IMR-90 (cell line): ENCODE measurements around the gene TAGLN2. TPM values are rescaled to one million over a fixed set of nuclear protein-coding genes. Genes with fewer than 3 reads are reported as not detected.

Experiments
- microRNA-seq, 2 experiments: library from miRNA; stranded (forward) in 1 of 2; unstranded in 1 of 2; fragments of 10-50 nt in 1 of 2; fragments of <30 nt in 1 of 2; gene quantifications in 1 of 2; microRNA quantifications in 1 of 2; one replicate each; pipeline versions ENCODE3 to v1.1.0; 2013 to 2020; ENCODE audit not compliant: insufficient read depth in 1 of 2, insufficient read length in 1 of 2, unreplicated experiment in 1 of 2
- polyA plus RNA-seq, 3 experiments: library from polyadenylated mRNA; depleted of rRNA; stranded (reverse); fragments of >200 nt; gene quantifications; 2 replicates each; pipeline ENCODE4 v1.2.3, GENCODE V29; 2012; ENCODE audit warnings: low replicate concordance in 1 of 3
- small RNA-seq, 5 experiments: library from RNA; depleted of rRNA; stranded (forward); fragments of <200 nt; gene quantifications; one replicate each; pipeline ENCODE3, GENCODE V24; 2012
- total RNA-seq: library from RNA; depleted of rRNA; stranded (reverse); fragments of >200 nt; gene quantifications from 2 replicates; pipeline ENCODE4 v1.2.3, GENCODE V29; 2012; rRNA removed

Gene TAGLN2
- total and polyA plus RNA-seq, 2 of the 4 experiments (the other 2 are of a cell fraction) = 440 to 634 TPM

Small RNA genes lying within 50 kb of the gene (microRNA-seq; reads per million reads assigned to microRNA genes)
- 0 reads per million in 2 experiments for gene MIR4259

Small RNA genes lying within 50 kb of the gene (small RNA-seq; reads per million reads assigned to genes)
- gene MIR4259 = 0 reads per million in 5 experiments

Other genes starting within 250 kb of the TAGLN2 start
- gene CRP, start 210.9 kb downstream of the TAGLN2 start, total RNA-seq = not detected in 2 replicates
- gene CRP, start 210.9 kb downstream of the TAGLN2 start, polyA plus RNA-seq (2012; rRNA removed) = not detected in 2 replicates
- 4.1 and 4.2 TPM in 2 replicates for gene DUSP23, start 144.5 kb downstream of the TAGLN2 start, total RNA-seq
- 12.9 and 16.2 TPM in 2 replicates for gene DUSP23, start 144.5 kb downstream of the TAGLN2 start, polyA plus RNA-seq (2012; rRNA removed)
- gene FCRL6, start 123.1 kb downstream of the TAGLN2 start, total RNA-seq = not detected in 2 replicates
- gene FCRL6, start 123.1 kb downstream of the TAGLN2 start, polyA plus RNA-seq (2012; rRNA removed) = not detected in 2 replicates
- not detected in 2 replicates for gene SLAMF8, start 98.6 kb downstream of the TAGLN2 start, total RNA-seq
- 0.04 and 0.07 TPM in 2 replicates for gene SLAMF8, start 98.6 kb downstream of the TAGLN2 start, polyA plus RNA-seq (2012; rRNA removed)
- not detected in 2 replicates for gene VSIG8, start 62.9 kb downstream of the TAGLN2 start, total RNA-seq
- not detected in 2 replicates for gene VSIG8, start 62.9 kb downstream of the TAGLN2 start, polyA plus RNA-seq (2012; rRNA removed)
- gene CFAP45, start 25.3 kb downstream of the TAGLN2 start, total RNA-seq = 0.56 and 0.72 TPM in 2 replicates
- gene CFAP45, start 25.3 kb downstream of the TAGLN2 start, polyA plus RNA-seq (2012; rRNA removed) = 0.51 and 0.55 TPM in 2 replicates
- not detected in 2 replicates for gene IGSF9, start 20.1 kb upstream of the TAGLN2 start, total RNA-seq
- gene IGSF9, start 20.1 kb upstream of the TAGLN2 start, polyA plus RNA-seq (2012; rRNA removed) = 0.05 and 0.07 TPM in 2 replicates
- gene SLAMF9, start 28.7 kb upstream of the TAGLN2 start, total RNA-seq = 0.18 and 0.28 TPM in 2 replicates
- gene SLAMF9, start 28.7 kb upstream of the TAGLN2 start, polyA plus RNA-seq (2012; rRNA removed) = 0.27 and 0.67 TPM in 2 replicates
- gene PIGM, start 106.5 kb upstream of the TAGLN2 start, total RNA-seq = 2.9 and 4.4 TPM in 2 replicates
- 2.8 and 2.9 TPM in 2 replicates for gene PIGM, start 106.5 kb upstream of the TAGLN2 start, polyA plus RNA-seq (2012; rRNA removed)
- gene KCNJ10, start 144.7 kb upstream of the TAGLN2 start, total RNA-seq = not detected in 2 replicates
- not detected in 2 replicates for gene KCNJ10, start 144.7 kb upstream of the TAGLN2 start, polyA plus RNA-seq (2012; rRNA removed)
- gene KCNJ9, start 156.0 kb upstream of the TAGLN2 start, total RNA-seq = not detected in 2 replicates
- not detected in 2 replicates for gene KCNJ9, start 156.0 kb upstream of the TAGLN2 start, polyA plus RNA-seq (2012; rRNA removed)
- gene IGSF8, start 173.1 kb upstream of the TAGLN2 start, total RNA-seq = 7.5 and 8.8 TPM in 2 replicates
- 25.2 and 26.3 TPM in 2 replicates for gene IGSF8, start 173.1 kb upstream of the TAGLN2 start, polyA plus RNA-seq (2012; rRNA removed)
- gene ATP1A2, start 190.3 kb upstream of the TAGLN2 start, total RNA-seq = under 0.01 and 0.28 TPM in 2 replicates
- 0.14 and 0.15 TPM in 2 replicates for gene ATP1A2, start 190.3 kb upstream of the TAGLN2 start, polyA plus RNA-seq (2012; rRNA removed)
- gene ATP1A4, start 226.1 kb upstream of the TAGLN2 start, total RNA-seq = not detected in 2 replicates
- not detected in 2 replicates for gene ATP1A4, start 226.1 kb upstream of the TAGLN2 start, polyA plus RNA-seq (2012; rRNA removed)